Measurements from ENCODE around the gene ZFPL1.

DNA sequence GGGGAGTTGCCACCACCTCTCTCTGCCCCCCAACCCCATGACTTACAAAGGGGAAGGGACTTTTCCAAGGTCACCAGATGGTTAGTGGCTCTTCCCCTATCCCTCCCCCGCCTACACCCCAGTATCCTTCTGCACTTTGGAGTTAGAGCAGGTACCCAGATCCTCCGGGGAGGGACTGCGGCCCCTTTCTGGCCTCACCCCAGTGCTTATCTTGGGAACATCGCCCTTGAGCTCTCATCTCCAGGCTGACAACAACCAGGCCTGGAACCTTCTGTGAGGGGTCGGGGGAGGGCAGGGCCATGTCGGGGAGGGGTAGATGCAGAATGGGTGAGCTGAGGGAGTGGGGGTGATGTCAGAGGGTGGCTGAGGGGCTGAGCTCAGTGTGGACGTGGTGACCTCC, 18.2 kb upstream of the ZFPL1 start:
- TF ChIP-seq CTCF (IDR thresholded peaks at IDR 0.05; ENCODE audit: low read depth, low read length, missing input control): no peak
- no peak for TF ChIP-seq RXRA (IDR thresholded peaks at IDR 0.05)
- TF ChIP-seq, protein P1, sequence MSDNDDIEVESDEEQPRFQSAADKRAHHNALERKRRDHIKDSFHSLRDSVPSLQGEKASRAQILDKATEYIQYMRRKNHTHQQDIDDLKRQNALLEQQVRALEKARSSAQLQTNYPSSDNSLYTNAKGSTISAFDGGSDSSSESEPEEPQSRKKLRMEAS (IDR thresholded peaks at IDR 0.05): no peak
- TF ChIP-seq TAF1 (conservative IDR thresholded peaks at IDR 0.05): no peak
- TF ChIP-seq YY1 (IDR thresholded peaks at IDR 0.05): no peak
- no peak for TF ChIP-seq RAD21 (IDR thresholded peaks at IDR 0.05)
- TF ChIP-seq, protein P2, sequence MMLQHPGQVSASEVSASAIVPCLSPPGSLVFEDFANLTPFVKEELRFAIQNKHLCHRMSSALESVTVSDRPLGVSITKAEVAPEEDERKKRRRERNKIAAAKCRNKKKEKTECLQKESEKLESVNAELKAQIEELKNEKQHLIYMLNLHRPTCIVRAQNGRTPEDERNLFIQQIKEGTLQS (IDR thresholded peaks at IDR 0.05): no peak
- TF ChIP-seq FOXA1 (IDR thresholded peaks at IDR 0.05): no peak
- no peak for TF ChIP-seq GABPA (IDR thresholded peaks at IDR 0.05 in 1 of 2, conservative IDR thresholded peaks at IDR 0.05 in 1 of 2)
- no peak for TF ChIP-seq JUND (IDR thresholded peaks at IDR 0.05)
- TF ChIP-seq, protein P3, sequence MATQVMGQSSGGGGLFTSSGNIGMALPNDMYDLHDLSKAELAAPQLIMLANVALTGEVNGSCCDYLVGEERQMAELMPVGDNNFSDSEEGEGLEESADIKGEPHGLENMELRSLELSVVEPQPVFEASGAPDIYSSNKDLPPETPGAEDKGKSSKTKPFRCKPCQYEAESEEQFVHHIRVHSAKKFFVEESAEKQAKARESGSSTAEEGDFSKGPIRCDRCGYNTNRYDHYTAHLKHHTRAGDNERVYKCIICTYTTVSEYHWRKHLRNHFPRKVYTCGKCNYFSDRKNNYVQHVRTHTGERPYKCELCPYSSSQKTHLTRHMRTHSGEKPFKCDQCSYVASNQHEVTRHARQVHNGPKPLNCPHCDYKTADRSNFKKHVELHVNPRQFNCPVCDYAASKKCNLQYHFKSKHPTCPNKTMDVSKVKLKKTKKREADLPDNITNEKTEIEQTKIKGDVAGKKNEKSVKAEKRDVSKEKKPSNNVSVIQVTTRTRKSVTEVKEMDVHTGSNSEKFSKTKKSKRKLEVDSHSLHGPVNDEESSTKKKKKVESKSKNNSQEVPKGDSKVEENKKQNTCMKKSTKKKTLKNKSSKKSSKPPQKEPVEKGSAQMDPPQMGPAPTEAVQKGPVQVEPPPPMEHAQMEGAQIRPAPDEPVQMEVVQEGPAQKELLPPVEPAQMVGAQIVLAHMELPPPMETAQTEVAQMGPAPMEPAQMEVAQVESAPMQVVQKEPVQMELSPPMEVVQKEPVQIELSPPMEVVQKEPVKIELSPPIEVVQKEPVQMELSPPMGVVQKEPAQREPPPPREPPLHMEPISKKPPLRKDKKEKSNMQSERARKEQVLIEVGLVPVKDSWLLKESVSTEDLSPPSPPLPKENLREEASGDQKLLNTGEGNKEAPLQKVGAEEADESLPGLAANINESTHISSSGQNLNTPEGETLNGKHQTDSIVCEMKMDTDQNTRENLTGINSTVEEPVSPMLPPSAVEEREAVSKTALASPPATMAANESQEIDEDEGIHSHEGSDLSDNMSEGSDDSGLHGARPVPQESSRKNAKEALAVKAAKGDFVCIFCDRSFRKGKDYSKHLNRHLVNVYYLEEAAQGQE (IDR thresholded peaks at IDR 0.05): no peak
- no peak for TF ChIP-seq SP1 (IDR thresholded peaks at IDR 0.05)
- TF ChIP-seq HNF4G (IDR thresholded peaks at IDR 0.05): no peak
